GM12878 (cell line): Measurements from ENCODE around the gene MFSD12.

Experiments used
- BCL3 ChIP-seq: IDR thresholded peaks from 2 replicates; pipeline ENCODE4 v1.6.1; 2011; ENCODE audit warnings: borderline replicate concordance, low read depth, mild to moderate bottlenecking, moderate library complexity, low read length; ENCODE audit not compliant: insufficient read depth, poor library complexity, severe bottlenecking
- CTCF ChIP-seq, 3 experiments: IDR thresholded peaks in 2 of 3; conservative IDR thresholded peaks in 1 of 3; 2 replicates each; pipeline ENCODE4 v1.5.1; 2011; ENCODE audit warnings: low read depth in 3 of 3, low read length in 3 of 3, mild to moderate bottlenecking in 3 of 3, control low read depth in 2 of 3, moderate library complexity in 2 of 3, inconsistent platforms in 1 of 3, mixed read lengths in 1 of 3; ENCODE audit not compliant: control insufficient read depth in 2 of 3, insufficient read depth in 1 of 3; ENCODE audit errors: extremely low read depth in 1 of 3
- GABPA ChIP-seq: IDR thresholded peaks from 2 replicates; pipeline ENCODE4 v1.6.1; 2014; ENCODE audit warnings: antibody characterized with exemption, low read depth, mild to moderate bottlenecking, inconsistent platforms
- MEF2B ChIP-seq: fragments of 450-650 bp; IDR thresholded peaks from 2 replicates; pipeline ENCODE4 v1.6.1; 2018; ENCODE audit warnings: mild to moderate bottlenecking, moderate library complexity; ENCODE audit not compliant: partially characterized antibody, poor library complexity, severe bottlenecking
- POU2F2 ChIP-seq: IDR thresholded peaks from 3 replicates; pipeline ENCODE4 v1.6.1; 2011; ENCODE audit warnings: low read depth, mild to moderate bottlenecking, low read length, borderline replicate concordance
- ZNF274 ChIP-seq: IDR thresholded peaks from one replicate; pipeline ENCODE4 v1.8.0; 2011; ENCODE audit not compliant: insufficient read length, insufficient read depth
- ZNF384 ChIP-seq: IDR thresholded peaks from 2 replicates; pipeline ENCODE4 v1.6.1; 2012; ENCODE audit warnings: low read depth, mild to moderate bottlenecking, low read length, improper control_type of control experiment, borderline replicate concordance

GRCh38 chr19:3528080-3528479 is 29.3 kb downstream of the MFSD12 start:
- TF ChIP-seq CTCF (IDR thresholded peaks at IDR 0.05 in 2 of 3, conservative IDR thresholded peaks at IDR 0.05 in 1 of 3; ENCODE audit: control insufficient read depth in 2 of 3, extremely low read depth in 1 of 3, insufficient read depth in 1 of 3, low read depth in 3 of 3, low read length in 3 of 3) (no peak), MEF2B (no peak), ZNF384 (no peak), BCL3 (no peak), GABPA (no peak), ZNF274 (no peak), POU2F2 (no peak)
